Measurements from ENCODE around the gene STK11. TPM values are rescaled to one million over a fixed set of nuclear protein-coding genes. Genes with fewer than 3 reads are reported as not detected.

The STK11 gene
- polyA plus RNA-seq, 1 donor from 2014 or later: 51.6 TPM

DNA sequence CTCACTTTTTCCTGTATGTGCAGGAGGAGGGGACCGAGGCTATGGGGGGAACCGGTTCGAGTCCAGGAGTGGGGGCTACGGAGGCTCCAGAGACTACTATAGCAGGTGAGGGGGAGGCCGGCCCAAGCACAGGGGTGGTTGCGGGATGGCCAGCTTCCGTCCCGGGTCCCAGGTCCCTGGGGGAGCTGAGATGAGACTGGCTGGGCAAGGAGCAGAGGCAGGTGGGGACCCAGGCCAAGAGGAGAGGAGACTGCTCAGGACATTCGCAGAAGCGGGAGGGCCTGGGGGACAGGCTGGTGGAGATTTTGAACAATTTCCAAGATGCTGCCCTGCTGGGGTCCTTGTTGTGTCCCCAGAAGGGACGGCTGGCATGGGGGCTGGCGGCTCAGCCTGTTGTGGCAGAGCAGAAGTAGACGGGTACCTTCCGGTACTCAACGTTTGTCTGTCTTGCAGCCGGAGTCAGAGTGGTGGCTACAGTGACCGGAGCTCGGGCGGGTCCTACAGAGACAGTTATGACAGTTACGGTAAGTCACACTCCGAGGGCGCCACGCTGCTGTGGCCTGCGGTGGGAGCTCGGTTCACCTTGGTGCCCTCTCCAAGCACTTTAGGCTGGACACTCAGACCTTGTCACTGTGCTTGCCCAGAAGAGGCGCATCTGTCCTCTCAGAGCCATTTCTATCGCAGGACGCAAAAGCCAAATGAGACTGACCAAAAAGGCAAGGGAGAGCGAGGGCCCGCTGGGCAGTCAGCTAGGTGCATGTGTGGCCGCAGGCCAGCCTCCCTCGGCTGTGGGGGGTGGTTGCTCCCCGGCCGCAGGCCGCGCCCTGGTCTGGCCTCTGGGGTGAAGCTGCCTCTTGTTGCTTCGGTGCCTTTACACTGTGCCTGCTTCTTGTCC is 66.2 kb downstream of the STK11 start:
- peaks cover 5% of the 10 kb centered on the region for H3K36me3 ChIP-seq (ENCODE audit: insufficient read depth, low read length)
- no peak overlapping the region for H2AFZ ChIP-seq (ENCODE audit: low read depth, low read length)
- peak overlapping the region; percentile 71 for H3K4me3 ChIP-seq (ENCODE audit: low read length)
- H3K9me2 ChIP-seq (ENCODE audit: insufficient read depth, low read length): no peaks in the 10 kb centered on the region
- no peaks in the 10 kb centered on the region for H3K9me3 ChIP-seq (ENCODE audit: low read length)
- peaks cover 37% of the 10 kb centered on the region for H3K79me2 ChIP-seq (replicated peaks; ENCODE audit: insufficient read depth, low read length)
- TF ChIP-seq EP300 (conservative IDR thresholded peaks at IDR 0.05; ENCODE audit: poor library complexity, severe bottlenecking) (no peak), RAD21 (conservative IDR thresholded peaks at IDR 0.05) (no peak), EZH2 (IDR thresholded peaks at IDR 0.05; ENCODE audit: borderline replicate concordance, insufficient read depth, low read length, poor library complexity, severe bottlenecking) (no peak), SMC3 (conservative IDR thresholded peaks at IDR 0.05; ENCODE audit: poor library complexity) (no peak), POLR2AphosphoS5 (IDR thresholded peaks at IDR 0.05) (no peak), TAF1 (IDR thresholded peaks at IDR 0.05; ENCODE audit: low read depth) (no peak), MXI1 (conservative IDR thresholded peaks at IDR 0.05; ENCODE audit: poor library complexity, severe bottlenecking) (no peak)
- TF ChIP-seq, protein P1, sequence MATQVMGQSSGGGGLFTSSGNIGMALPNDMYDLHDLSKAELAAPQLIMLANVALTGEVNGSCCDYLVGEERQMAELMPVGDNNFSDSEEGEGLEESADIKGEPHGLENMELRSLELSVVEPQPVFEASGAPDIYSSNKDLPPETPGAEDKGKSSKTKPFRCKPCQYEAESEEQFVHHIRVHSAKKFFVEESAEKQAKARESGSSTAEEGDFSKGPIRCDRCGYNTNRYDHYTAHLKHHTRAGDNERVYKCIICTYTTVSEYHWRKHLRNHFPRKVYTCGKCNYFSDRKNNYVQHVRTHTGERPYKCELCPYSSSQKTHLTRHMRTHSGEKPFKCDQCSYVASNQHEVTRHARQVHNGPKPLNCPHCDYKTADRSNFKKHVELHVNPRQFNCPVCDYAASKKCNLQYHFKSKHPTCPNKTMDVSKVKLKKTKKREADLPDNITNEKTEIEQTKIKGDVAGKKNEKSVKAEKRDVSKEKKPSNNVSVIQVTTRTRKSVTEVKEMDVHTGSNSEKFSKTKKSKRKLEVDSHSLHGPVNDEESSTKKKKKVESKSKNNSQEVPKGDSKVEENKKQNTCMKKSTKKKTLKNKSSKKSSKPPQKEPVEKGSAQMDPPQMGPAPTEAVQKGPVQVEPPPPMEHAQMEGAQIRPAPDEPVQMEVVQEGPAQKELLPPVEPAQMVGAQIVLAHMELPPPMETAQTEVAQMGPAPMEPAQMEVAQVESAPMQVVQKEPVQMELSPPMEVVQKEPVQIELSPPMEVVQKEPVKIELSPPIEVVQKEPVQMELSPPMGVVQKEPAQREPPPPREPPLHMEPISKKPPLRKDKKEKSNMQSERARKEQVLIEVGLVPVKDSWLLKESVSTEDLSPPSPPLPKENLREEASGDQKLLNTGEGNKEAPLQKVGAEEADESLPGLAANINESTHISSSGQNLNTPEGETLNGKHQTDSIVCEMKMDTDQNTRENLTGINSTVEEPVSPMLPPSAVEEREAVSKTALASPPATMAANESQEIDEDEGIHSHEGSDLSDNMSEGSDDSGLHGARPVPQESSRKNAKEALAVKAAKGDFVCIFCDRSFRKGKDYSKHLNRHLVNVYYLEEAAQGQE (IDR thresholded peaks at IDR 0.05; ENCODE audit: borderline replicate concordance): no peak
- TF ChIP-seq, protein P2, sequence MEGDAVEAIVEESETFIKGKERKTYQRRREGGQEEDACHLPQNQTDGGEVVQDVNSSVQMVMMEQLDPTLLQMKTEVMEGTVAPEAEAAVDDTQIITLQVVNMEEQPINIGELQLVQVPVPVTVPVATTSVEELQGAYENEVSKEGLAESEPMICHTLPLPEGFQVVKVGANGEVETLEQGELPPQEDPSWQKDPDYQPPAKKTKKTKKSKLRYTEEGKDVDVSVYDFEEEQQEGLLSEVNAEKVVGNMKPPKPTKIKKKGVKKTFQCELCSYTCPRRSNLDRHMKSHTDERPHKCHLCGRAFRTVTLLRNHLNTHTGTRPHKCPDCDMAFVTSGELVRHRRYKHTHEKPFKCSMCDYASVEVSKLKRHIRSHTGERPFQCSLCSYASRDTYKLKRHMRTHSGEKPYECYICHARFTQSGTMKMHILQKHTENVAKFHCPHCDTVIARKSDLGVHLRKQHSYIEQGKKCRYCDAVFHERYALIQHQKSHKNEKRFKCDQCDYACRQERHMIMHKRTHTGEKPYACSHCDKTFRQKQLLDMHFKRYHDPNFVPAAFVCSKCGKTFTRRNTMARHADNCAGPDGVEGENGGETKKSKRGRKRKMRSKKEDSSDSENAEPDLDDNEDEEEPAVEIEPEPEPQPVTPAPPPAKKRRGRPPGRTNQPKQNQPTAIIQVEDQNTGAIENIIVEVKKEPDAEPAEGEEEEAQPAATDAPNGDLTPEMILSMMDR (IDR thresholded peaks at IDR 0.05; ENCODE audit: poor library complexity, severe bottlenecking): no peak
- no peak overlapping the region for H3K4me2 ChIP-seq (ENCODE audit: low read length)
- peaks cover 20% of the 10 kb centered on the region for H4K20me1 ChIP-seq (ENCODE audit: insufficient read depth)
- peak overlapping the region; percentile 90 for H3K9ac ChIP-seq (ENCODE audit: low read length)
- no peaks in the 10 kb centered on the region for H3K27me3 ChIP-seq (ENCODE audit: insufficient read depth, low read depth, low read length)
- H3F3A ChIP-seq (ENCODE audit: insufficient read depth, low read length, poor library complexity, severe bottlenecking): no peaks in the 10 kb centered on the region
- H3K27ac ChIP-seq (ENCODE audit: low read length): no peak overlapping the region

DNA sequence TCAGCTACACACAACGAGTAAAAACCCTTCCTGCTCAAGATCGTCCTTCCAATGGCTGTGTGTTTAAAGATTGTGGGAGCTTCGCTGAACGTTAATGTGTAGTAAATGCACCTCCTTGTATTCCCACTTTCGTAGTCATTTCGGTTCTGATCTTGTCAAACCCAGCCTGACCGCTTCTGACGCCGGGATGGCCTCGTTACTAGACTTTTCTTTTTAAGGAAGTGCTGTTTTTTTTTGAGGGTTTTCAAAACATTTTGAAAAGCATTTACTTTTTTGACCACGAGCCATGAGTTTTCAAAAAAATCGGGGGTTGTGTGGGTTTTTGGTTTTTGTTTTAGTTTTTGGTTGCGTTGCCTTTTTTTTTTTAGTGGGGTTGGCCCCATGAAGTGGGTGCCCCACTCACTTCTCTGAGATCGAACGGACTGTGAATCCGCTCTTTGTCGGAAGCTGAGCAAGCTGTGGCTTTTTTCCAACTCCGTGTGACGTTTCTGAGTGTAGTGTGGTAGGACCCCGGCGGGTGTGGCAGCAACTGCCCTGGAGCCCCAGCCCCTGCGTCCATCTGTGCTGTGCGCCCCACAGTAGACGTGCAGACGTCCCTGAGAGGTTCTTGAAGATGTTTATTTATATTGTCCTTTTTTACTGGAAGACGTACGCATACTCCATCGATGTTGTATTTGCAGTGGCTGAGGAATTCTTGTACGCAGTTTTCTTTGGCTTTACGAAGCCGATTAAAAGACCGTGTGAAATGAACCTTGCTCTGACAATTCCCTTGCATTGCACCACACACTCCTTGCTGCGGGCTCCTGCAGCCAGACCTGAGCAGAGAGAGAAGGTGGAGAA is 67.1 kb downstream of the STK11 start:
- Histone ChIP-seq H3K79me2 (replicated peaks; ENCODE audit: insufficient read depth, low read length) (peaks cover 34% of the 10 kb centered on the region), H3K9me3 (ENCODE audit: low read length) (no peaks in the 10 kb centered on the region), H3K4me2 (ENCODE audit: low read length) (no peak overlapping the region), H3F3A (ENCODE audit: insufficient read depth, low read length, poor library complexity, severe bottlenecking) (no peaks in the 10 kb centered on the region), H3K36me3 (ENCODE audit: insufficient read depth, low read length) (peaks cover 5% of the 10 kb centered on the region), H4K20me1 (ENCODE audit: insufficient read depth) (peaks cover 20% of the 10 kb centered on the region), H3K27me3 (ENCODE audit: insufficient read depth, low read depth, low read length) (no peaks in the 10 kb centered on the region), H2AFZ (ENCODE audit: low read depth, low read length) (no peak overlapping the region), H3K4me3 (ENCODE audit: low read length) (no peak overlapping the region), H3K9ac (ENCODE audit: low read length) (peak overlapping the region; percentile 41), H3K27ac (ENCODE audit: low read length) (no peak overlapping the region), H3K9me2 (ENCODE audit: insufficient read depth, low read length) (no peaks in the 10 kb centered on the region)
- TF ChIP-seq, protein P1 (IDR thresholded peaks at IDR 0.05; ENCODE audit: borderline replicate concordance): no peak
- TF ChIP-seq SMC3 (conservative IDR thresholded peaks at IDR 0.05; ENCODE audit: poor library complexity) (no peak), EZH2 (IDR thresholded peaks at IDR 0.05; ENCODE audit: borderline replicate concordance, insufficient read depth, low read length, poor library complexity, severe bottlenecking) (no peak), MXI1 (conservative IDR thresholded peaks at IDR 0.05; ENCODE audit: poor library complexity, severe bottlenecking) (no peak), EP300 (conservative IDR thresholded peaks at IDR 0.05; ENCODE audit: poor library complexity, severe bottlenecking) (no peak), POLR2AphosphoS5 (IDR thresholded peaks at IDR 0.05) (no peak), RAD21 (conservative IDR thresholded peaks at IDR 0.05) (no peak), TAF1 (IDR thresholded peaks at IDR 0.05; ENCODE audit: low read depth) (no peak)
- TF ChIP-seq, protein P2 (IDR thresholded peaks at IDR 0.05; ENCODE audit: poor library complexity, severe bottlenecking): no peak

Data from neural cell (in vitro differentiated cells).